SH-SY5Y (cell line): ENCODE data around the gene ANKRD52.

Source experiments
- GATA2 ChIP-seq: IDR thresholded peaks from 2 replicates; pipeline ENCODE4 v1.6.1; 2011; ENCODE audit warnings: mild to moderate bottlenecking, low read depth, low read length
- GATA3 ChIP-seq: IDR thresholded peaks from 2 replicates; pipeline ENCODE4 v1.6.1; 2011; ENCODE audit warnings: low read depth, mild to moderate bottlenecking, low read length, moderate library complexity

ANKRD52 gene

DNA sequence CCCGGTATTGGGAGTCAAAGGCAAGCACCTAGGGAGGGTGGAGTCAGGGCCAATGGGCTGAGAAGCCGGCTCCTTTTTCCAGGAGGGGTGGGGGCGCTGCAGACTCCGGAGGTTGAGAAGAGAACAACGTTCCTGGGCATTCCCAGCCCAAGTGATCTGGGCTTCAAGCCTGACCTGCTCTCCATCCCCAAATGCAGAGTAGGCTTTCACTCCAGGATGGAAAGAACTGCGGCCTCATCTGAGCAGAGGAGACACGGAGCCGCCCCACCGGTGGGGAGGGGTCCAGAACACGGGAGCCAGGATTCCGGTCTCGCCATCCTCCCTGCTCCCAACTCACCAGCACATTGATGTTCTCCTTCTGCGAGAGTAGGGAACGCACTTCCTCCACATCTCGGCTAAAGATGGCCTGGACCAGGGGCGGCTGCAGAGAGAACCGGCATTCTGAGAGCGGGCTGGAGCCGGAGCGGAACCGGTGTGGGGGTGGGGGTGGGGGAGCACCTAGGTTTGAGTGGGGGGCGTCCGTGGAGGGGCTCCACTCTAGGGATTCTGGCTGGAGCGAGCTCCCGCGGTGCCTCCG lies 605 bp downstream of the ANKRD52 start:
- TF ChIP-seq GATA2 (no peak), GATA3 (no peak)

DNA sequence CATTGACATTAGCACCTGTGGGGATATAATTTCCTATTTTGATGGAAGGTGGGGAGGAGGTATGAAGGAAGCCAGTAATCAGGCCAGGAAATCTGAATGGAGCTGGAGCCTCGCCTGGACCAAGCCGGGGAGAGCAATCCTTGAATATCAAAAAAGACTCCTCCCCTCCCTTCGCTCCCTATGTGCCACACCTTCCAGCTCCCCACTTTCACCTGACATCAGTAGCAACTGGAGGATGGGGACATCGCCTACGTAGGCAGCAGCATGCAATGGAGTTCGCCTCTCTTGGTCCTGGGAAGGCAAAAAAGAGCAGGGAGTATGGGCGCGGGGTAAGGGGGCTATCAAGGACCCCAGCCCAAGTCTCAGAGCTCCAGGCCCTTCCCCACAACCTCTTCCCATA lies 1.1 kb downstream of the ANKRD52 start:
- no peak for TF ChIP-seq GATA2
- TF ChIP-seq GATA3 = no peak

DNA sequence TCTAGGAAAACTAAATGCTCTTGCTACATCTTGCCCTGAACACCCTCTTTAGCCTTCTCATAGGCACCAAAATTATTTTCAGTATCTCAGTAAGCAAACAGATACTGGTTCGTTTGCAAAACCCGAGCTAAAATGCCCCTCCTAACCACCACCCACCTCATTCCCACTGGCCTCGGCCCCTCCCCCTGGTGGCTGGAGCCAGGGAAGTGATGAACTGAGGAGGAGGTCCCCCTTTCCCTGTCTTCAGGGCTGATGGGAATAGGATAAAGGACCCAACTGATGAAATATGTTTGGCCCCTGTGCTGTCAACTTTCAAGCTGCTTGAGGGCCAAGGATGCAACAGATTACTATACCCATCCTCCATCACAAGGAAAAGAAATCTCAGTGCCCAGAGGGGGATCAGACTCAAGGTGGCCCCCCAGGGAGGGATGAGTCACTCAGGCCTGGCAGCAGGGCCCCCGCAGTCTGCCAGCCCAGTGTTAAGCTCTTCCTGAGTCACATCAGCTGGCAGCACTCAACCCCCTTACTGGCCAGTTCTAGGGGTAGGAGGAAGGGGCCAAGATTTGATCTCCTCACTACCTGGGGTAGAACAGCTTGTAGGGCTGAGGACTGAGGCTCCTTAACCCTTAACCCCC lies 1.7 kb downstream of the ANKRD52 start:
- TF ChIP-seq GATA3 (no peak), GATA2 (no peak)

DNA sequence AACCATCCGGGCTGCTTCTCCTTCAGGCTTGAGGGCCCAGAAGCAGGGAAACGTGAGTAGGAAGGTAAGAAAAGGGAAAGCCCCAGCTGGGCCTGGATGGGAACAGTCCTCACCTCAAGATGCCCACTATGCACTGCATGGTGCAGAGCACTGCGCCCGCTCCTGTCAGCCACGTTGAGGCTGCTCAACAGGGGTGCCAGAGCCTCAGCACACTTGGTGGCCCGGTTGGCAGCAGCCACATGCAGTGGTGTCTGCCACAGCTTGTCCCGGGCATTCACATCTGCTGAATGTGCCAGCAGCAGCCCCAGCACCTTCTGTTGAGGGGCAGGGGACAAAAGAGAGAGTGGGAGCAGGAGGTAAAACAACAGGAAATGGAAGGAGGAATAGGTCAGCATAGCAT lies 2.5 kb downstream of the ANKRD52 start:
- TF ChIP-seq GATA2 (no peak), GATA3 (no peak)

DNA sequence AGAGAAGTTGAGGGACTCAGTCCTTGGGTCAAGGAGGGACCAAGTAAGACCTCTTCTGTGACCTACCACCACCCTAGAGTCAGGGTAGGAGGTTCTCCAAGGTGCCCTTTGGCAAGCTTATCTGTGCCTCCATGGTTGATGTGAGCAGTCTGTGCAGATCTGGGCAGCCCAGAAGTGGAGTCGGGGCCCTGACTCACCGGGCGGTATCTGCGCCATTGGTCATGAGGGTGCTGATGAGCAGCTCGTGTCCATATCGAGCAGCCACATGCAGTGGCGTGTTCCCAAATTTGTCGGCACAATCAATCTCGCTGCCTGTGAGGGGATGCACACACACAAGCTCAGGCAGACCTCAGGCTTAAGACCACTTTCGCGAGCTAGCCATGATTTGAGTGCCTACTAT lies 5.1 kb downstream of the ANKRD52 start:
- TF ChIP-seq GATA2 (no peak), GATA3 (no peak)

DNA sequence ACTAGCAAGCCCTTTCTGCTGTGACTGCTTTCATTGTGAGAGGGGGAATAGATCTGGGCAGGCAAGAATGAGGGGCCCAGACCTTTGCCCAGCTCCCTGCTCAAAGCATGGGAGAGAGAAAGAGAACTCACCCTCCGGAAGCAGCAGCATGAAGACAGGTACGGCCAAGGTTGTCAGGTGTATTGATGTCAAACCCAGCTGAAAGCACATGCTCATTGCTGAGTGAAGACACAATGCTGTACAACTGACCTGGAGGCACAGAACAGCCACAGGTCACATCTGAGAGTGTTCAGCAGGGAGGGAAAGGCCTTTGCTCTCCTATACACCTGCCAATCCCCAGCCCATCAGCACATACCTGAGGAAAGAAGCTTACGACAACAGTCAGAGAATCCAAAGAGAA lies 5.5 kb downstream of the ANKRD52 start:
- TF ChIP-seq GATA2 (no peak), GATA3 (no peak)

DNA sequence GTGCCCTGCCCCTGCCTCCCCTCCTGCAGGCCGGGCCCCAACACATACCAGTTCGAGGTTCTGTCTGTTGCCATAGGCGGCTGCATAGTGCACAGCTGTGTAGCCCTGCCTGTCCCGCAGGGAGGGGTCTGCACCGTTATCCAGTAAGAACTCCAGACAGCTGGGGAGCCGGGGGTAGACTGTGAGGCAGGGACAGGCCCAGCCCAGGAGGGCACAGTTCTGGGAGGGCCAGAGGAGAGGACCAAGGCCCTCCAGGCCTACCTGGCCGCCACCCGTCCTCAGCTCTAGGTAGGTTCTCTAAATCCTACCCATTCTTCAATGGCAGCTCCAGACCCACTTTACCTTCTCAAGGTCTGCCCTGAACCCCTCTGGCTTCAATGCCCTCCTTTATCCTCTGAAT lies 9.5 kb downstream of the ANKRD52 start:
- TF ChIP-seq GATA3 (no peak), GATA2 (no peak)

DNA sequence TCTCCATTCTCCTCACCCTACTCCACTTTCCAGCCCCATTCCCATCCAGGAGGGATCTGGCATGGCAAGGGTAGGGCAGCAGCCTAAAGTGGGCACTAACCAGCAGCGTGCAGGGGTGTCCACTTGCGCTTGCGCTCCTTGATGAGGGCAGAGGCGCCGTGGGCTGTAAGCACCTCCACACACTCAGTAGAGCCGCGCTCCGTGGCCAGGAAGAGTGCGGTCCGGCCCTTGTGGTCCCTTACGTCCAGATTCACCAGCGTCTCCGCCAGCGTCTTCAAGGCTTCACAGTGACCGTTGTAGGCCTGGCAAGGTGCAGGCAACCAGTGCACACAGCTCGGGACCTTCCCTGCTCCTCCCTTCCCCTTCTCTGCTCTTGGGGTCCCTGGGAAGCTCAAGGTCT lies 10.3 kb downstream of the ANKRD52 start:
- TF ChIP-seq GATA2 (no peak), GATA3 (no peak)

DNA sequence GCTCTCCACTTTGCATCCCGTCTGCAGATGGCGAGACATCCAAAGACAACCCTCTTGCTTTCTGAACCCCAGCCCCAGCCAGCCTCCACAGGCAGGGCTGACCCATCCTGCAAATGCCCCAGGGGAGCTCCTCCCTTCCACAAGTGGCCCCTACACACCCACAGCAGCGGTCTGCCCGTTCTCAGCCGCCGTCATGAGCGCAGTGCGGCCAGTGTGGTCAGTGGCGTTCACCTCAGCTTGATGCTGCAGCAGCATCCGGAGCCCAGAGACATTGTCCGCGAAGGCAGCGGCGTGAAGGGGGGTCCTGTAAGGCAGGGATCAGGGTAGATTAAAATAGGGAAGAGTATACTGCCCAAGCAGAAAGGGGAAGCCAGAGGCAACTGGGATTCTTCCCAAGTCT lies 13.7 kb downstream of the ANKRD52 start:
- TF ChIP-seq GATA2 (no peak), GATA3 (no peak)

DNA sequence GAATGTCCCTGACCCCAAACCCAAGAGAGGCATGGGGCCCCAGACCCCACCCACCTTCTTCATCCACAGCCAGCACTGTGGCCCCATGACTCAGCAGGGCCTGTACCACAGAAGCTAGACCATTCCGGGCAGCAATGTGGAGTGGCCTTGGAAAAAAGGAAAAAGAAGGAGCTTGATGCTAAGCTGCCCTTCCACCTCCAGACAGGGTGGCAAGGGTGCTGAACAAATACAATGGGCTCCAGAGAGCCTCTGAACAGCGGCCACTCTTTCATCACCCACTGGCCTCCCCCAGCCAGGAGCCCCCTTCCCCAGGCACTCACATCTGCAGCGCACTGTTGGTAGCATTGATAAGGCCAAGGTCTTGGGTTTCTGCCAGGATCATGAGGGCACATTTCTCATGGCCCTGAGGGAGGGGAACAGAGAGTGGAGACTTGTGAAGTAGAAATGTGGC lies 14.4 kb downstream of the ANKRD52 start:
- TF ChIP-seq GATA3 (no peak), GATA2 (no peak; the same call in 1 of the 2 replicates)

DNA sequence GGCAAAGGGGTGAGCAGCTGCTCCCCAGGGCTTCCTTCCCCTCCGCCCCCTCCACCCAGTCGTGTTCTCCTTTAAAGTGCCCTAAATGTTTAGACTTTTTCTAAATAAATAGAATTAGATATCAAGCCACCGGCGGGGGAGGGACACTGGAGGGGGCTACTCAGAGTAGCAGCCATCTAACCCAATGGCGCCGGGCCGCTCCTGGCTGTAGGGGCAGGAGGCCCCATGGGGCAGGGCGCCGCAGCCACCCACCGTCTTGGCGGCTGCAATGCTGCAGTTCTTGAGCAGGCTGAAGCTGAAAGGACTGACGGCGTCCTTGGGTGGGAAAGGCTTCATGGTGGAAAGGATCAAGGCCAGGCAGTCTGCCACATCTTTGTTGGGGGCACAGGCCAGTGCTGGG lies 15.2 kb downstream of the ANKRD52 start:
- TF ChIP-seq GATA2 (no peak), GATA3 (no peak)

DNA sequence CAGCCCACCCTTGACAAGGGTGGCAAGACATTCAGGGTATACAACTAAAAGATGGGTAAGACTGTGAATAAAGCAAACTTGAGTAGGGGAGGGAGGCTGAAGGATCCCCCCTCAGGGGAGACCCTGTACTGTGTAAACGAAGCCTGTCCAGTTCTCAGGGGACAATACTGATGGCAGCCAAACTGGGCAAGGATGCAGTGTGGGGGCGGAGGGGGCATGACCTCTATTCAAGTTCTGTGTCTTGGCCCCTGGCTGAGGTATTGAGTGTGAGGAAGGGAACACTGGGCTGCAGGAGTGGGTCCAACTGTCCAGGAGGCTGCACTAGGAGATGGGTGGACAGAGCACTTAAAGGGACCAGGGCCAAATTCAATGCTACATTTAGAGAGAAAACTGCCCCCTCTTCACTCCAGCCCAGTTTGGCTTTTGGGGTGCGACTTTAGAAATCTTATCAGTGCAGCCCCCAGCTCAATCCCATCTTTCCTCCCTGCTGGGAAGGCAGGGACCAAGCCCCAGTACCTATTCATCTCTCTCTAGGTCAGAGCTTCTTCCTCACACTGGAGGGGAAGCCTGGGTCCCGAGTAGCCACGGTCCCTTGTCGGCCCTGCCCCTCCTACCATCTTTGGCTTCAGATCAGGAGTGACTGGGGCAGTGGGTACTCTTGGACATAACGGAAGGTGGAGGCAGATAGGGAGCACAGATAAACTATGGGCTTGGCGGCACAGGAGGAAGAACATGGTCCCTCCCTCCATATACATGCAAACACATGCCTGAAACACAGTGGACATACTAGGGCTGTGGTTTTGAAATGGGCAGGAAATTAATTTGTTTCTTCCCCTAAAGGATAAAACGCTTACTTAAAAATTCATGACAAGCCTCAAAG lies 16.5 kb downstream of the ANKRD52 start:
- TF ChIP-seq GATA2 (no peak), GATA3 (no peak)

DNA sequence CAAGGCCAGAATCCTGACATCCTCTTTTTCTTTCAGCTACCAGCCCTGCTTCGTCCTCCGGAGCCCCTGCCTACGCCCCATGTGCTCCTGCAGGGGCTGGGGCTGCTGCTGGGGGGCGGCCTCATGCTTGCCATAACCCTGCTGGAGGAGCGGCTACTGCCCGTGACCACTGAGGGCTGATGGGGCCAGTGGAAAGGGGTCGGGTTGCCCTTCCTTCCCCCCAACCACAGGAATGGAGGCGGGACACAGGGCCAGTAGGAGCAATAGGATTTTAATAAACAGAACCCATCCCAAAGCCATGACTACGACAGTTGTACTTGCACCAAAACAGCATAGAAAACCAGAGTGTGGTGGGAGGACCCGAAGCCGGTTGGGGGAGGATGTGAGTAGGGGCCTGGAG lies 20.6 kb downstream of the ANKRD52 start:
- TF ChIP-seq GATA2 = no peak
- no peak for TF ChIP-seq GATA3

DNA sequence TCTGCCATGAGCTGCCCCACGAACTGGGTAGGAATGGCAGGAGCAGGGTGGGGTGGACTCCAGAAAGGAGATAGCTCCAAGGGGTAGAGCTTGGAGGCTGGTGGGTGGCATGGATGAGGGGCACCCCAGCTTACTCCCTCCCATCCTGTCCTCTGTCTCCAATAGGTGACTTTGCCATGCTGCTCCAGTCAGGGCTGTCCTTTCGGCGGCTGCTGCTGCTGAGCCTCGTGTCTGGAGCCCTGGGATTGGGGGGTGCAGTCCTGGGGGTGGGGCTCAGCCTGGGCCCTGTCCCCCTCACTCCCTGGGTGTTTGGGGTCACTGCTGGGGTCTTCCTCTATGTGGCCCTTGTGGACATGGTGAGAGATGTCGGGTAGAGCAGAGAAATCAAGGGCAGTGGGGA lies 21.2 kb downstream of the ANKRD52 start:
- TF ChIP-seq GATA2 = no peak
- TF ChIP-seq GATA3 = no peak

DNA sequence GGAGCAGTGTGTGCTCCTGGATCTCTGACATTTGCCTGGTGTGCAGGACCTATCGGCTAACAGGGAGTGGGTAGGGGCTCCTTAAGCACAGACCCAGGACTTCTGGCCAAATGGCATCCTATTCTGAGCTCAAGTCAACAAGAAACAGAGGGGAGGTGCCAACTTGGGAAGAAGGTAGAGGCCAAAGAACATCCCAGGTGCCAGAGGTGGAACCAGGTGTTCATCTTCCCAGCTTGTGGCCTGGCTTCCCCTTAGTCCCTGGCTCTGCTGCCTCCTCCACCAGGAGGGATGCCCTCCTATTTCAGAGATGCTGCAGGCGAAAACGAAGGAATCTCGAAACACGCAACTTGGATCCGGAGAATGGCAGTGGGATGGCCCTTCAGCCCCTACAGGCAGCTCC lies 22.1 kb downstream of the ANKRD52 start:
- TF ChIP-seq GATA3 (no peak), GATA2 (no peak)
